Measurements from ENCODE around the gene PCBP3.

GRCh38 chr21:45642122-45642813 is 1.3 kb upstream of the PCBP3 start:
- TF ChIP-seq POLR2A (IDR thresholded peaks at IDR 0.05): no peak
- TF ChIP-seq CTCF (IDR thresholded peaks at IDR 0.05): no peak
